Liver (tissue), 3 donors: ENCODE measurements around the gene RREB1.

Source experiments
- GABPA ChIP-seq, 2 donors: IDR thresholded peaks in 1 of 2; conservative IDR thresholded peaks in 1 of 2; 2 replicates each; pipeline ENCODE4 v1.6.1; 2016; ENCODE audit warnings: antibody characterized with exemption in 2 of 2, mild to moderate bottlenecking in 1 of 2, moderate library complexity in 1 of 2
- JUND ChIP-seq, 2 donors: IDR thresholded peaks; 2 replicates each; pipeline ENCODE4 v1.6.1; 2016; ENCODE audit warnings: antibody characterized with exemption in 2 of 2
- RAD21 ChIP-seq, 2 donors: IDR thresholded peaks; 2 replicates each; pipeline ENCODE4 v1.6.1; 2016; ENCODE audit warnings: antibody characterized with exemption in 2 of 2, mild to moderate bottlenecking in 2 of 2
- REST ChIP-seq: IDR thresholded peaks from 2 replicates; pipeline ENCODE4 v1.6.1; 2016; ENCODE audit warnings: antibody characterized with exemption, mild to moderate bottlenecking
- RXRA ChIP-seq, 2 donors: IDR thresholded peaks; 2 replicates each; pipeline ENCODE4 v1.6.1; 2017 to 2018; ENCODE audit warnings: antibody characterized with exemption in 2 of 2, mild to moderate bottlenecking in 1 of 2
- SP1 ChIP-seq: IDR thresholded peaks from 2 replicates; pipeline ENCODE4 v1.6.1; 2018; ENCODE audit warnings: antibody characterized with exemption, mild to moderate bottlenecking
- TAF1 ChIP-seq: conservative IDR thresholded peaks from 2 replicates; pipeline ENCODE4 v1.6.1; 2016; ENCODE audit warnings: antibody characterized with exemption, mild to moderate bottlenecking
- YY1 ChIP-seq: IDR thresholded peaks from 2 replicates; pipeline ENCODE4 v1.6.1; 2016; ENCODE audit warnings: antibody characterized with exemption, mild to moderate bottlenecking
- TF ChIP-seq, protein P1 (sequence below): fragments of 150-350 bp; IDR thresholded peaks from 2 replicates; pipeline ENCODE4 v1.5.1; 2017; ENCODE audit warnings: improper control_type of control experiment, low read depth, low read length; ENCODE audit not compliant: missing input control
- TF ChIP-seq, protein P2 (sequence below): IDR thresholded peaks from 2 replicates; pipeline ENCODE4 v1.6.1; 2016; ENCODE audit warnings: antibody characterized with exemption
- TF ChIP-seq, protein P3 (sequence below): IDR thresholded peaks from 2 replicates; pipeline ENCODE4 v1.6.1; 2016; ENCODE audit warnings: antibody characterized with exemption
- donor health status: healthy.
- donor health status: healthy.

GRCh38 chr6:7249946-7250643 is 142.3 kb downstream of the RREB1 start:
- TF ChIP-seq, protein P1, sequence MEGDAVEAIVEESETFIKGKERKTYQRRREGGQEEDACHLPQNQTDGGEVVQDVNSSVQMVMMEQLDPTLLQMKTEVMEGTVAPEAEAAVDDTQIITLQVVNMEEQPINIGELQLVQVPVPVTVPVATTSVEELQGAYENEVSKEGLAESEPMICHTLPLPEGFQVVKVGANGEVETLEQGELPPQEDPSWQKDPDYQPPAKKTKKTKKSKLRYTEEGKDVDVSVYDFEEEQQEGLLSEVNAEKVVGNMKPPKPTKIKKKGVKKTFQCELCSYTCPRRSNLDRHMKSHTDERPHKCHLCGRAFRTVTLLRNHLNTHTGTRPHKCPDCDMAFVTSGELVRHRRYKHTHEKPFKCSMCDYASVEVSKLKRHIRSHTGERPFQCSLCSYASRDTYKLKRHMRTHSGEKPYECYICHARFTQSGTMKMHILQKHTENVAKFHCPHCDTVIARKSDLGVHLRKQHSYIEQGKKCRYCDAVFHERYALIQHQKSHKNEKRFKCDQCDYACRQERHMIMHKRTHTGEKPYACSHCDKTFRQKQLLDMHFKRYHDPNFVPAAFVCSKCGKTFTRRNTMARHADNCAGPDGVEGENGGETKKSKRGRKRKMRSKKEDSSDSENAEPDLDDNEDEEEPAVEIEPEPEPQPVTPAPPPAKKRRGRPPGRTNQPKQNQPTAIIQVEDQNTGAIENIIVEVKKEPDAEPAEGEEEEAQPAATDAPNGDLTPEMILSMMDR = no peak
- TF ChIP-seq, protein P2, sequence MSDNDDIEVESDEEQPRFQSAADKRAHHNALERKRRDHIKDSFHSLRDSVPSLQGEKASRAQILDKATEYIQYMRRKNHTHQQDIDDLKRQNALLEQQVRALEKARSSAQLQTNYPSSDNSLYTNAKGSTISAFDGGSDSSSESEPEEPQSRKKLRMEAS = no peak
- no peak for TF ChIP-seq JUND (IDR thresholded peaks at IDR 0.05)
- no peak for TF ChIP-seq YY1
- no peak for TF ChIP-seq REST
- no peak for TF ChIP-seq RXRA (IDR thresholded peaks at IDR 0.05)
- no peak for TF ChIP-seq RAD21 (IDR thresholded peaks at IDR 0.05)
- TF ChIP-seq GABPA (IDR thresholded peaks at IDR 0.05 in 1 of 2, conservative IDR thresholded peaks at IDR 0.05 in 1 of 2) = no peak
- TF ChIP-seq, protein P3, sequence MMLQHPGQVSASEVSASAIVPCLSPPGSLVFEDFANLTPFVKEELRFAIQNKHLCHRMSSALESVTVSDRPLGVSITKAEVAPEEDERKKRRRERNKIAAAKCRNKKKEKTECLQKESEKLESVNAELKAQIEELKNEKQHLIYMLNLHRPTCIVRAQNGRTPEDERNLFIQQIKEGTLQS = no peak
- no peak for TF ChIP-seq SP1
- TF ChIP-seq TAF1 = no peak
